Fibroblast of lung (primary cell): ENCODE results near the gene MTMR3. TPM values are rescaled to one million over a fixed set of nuclear protein-coding genes. Genes with fewer than 3 reads are reported as not detected.
"Not testable (repeated sequence)": the region's sequence is repeated elsewhere in the genome, so short reads cannot be mapped to it uniquely, and the experiment has no call there.

Source experiments
- DNase-seq, 2 donors: peaks; one replicate each; pipeline versions ENCODE4 v3.0.0 to v3.0.0-alpha.2; 2010; ENCODE audit warnings: low read depth in 2 of 2
- H2AFZ ChIP-seq: 2 replicates; pipeline ENCODE4 v1.5.1; 2012; ENCODE audit warnings: low read length, control low read depth, inconsistent platforms
- H3K27ac ChIP-seq: 2 replicates; pipeline ENCODE4 v1.5.1; 2011; ENCODE audit warnings: low read length, control low read depth; ENCODE audit not compliant: insufficient read depth
- H3K27me3 ChIP-seq: 2 replicates; pipeline ENCODE4 v1.5.1; 2011; ENCODE audit warnings: mild to moderate bottlenecking, low read length; ENCODE audit not compliant: control insufficient read depth, insufficient read depth
- H3K36me3 ChIP-seq: 2 replicates; pipeline ENCODE4 v1.5.1; 2011; ENCODE audit warnings: low read length; ENCODE audit not compliant: control insufficient read depth, insufficient read depth
- H3K4me1 ChIP-seq: 2 replicates; pipeline ENCODE4 v1.5.1; 2011; ENCODE audit warnings: low read length; ENCODE audit not compliant: control insufficient read depth, insufficient read depth; ENCODE audit errors: extremely low read depth
- H3K4me2 ChIP-seq: 2 replicates; pipeline ENCODE4 v1.5.1; 2011; ENCODE audit warnings: low read length, control low read depth; ENCODE audit not compliant: insufficient read depth; ENCODE audit errors: extremely low read depth
- H3K4me3 ChIP-seq, 4 experiments: fragments of 200-600 bp in 1 of 4; sonication (generic) in 1 of 4; replicated peaks in 1 of 4; 2 replicates each; pipeline ENCODE4 v1.5.1; 2011 to 2016; ENCODE audit warnings: low read length in 4 of 4, low read depth in 3 of 4, mild to moderate bottlenecking in 3 of 4, control low read depth in 2 of 4, inconsistent platforms in 1 of 4, mixed read lengths in 1 of 4; ENCODE audit not compliant: insufficient read depth in 1 of 4; ENCODE audit errors: control extremely low read depth in 1 of 4
- H3K79me2 ChIP-seq: 2 replicates; pipeline ENCODE4 v1.5.1; 2012; ENCODE audit warnings: mild to moderate bottlenecking, low read length, inconsistent platforms; ENCODE audit not compliant: control insufficient read depth, insufficient read depth
- H3K9ac ChIP-seq: 2 replicates; pipeline ENCODE4 v1.5.1; 2011; ENCODE audit warnings: mild to moderate bottlenecking, low read length, control low read depth; ENCODE audit not compliant: insufficient read depth
- H3K9me3 ChIP-seq: 2 replicates; pipeline ENCODE4 v1.5.1; 2012; ENCODE audit warnings: low read depth, low read length; ENCODE audit not compliant: control insufficient read depth, insufficient read depth
- H4K20me1 ChIP-seq: 2 replicates; pipeline ENCODE4 v1.5.1; 2011; ENCODE audit warnings: low read length; ENCODE audit not compliant: control insufficient read depth, insufficient read depth; ENCODE audit errors: extremely low read depth
- EZH2 ChIP-seq: IDR thresholded peaks from 2 replicates; pipeline ENCODE4 v1.5.1; 2012; ENCODE audit warnings: low read length, control low read depth, mild to moderate bottlenecking; ENCODE audit errors: missing control alignments
- polyA plus RNA-seq, 2 donors: library from polyadenylated mRNA; depleted of rRNA in 1 of 2; stranded (reverse) in 1 of 2; unstranded in 1 of 2; fragments of >200 nt; gene quantifications; 2 replicates each; pipeline ENCODE4 v1.2.1, GENCODE V29; 2011 to 2012; ENCODE audit warnings: missing spikeins in 1 of 2
- total RNA-seq: library from RNA; depleted of rRNA; stranded (reverse); fragments of >200 nt; gene quantifications from 2 replicates; pipeline ENCODE4 v1.2.1, GENCODE V29; 2014
- TF ChIP-seq, protein P1 (sequence below), 2 donors: IDR thresholded peaks in 1 of 2; conservative IDR thresholded peaks in 1 of 2; 1 replicate in 1 of 2; 2 replicates in 1 of 2; pipeline ENCODE4 v1.5.1; 2011 to 2012; ENCODE audit warnings: low read length in 2 of 2, control low read depth in 1 of 2, inconsistent platforms in 1 of 2, low read depth in 1 of 2, mild to moderate bottlenecking in 1 of 2

Gene MTMR3
- total and polyA plus RNA-seq, 2 donors (not counting 1 experiment from before 2014, with no cell fraction given) = 15.0 to 31.2 TPM

DNA sequence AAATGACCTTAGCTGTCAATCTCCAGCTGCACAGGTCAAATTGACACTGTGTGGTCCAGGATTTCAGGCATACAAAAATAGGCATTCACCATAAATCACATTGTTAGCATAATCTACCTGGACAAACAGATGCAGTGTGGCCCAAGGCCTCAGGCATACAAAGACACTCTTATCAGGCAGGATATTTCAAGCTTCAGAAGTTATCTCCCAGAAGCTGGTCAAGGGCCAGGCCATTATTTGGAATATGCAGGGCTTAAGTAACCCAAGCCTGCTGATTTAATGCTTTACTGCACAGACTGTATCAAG is 171.7 kb downstream of the MTMR3 start:
- H3K9ac ChIP-seq = no peak overlapping the region
- no peaks in the 10 kb centered on the region for H3K27me3 ChIP-seq
- TF ChIP-seq, protein P1, sequence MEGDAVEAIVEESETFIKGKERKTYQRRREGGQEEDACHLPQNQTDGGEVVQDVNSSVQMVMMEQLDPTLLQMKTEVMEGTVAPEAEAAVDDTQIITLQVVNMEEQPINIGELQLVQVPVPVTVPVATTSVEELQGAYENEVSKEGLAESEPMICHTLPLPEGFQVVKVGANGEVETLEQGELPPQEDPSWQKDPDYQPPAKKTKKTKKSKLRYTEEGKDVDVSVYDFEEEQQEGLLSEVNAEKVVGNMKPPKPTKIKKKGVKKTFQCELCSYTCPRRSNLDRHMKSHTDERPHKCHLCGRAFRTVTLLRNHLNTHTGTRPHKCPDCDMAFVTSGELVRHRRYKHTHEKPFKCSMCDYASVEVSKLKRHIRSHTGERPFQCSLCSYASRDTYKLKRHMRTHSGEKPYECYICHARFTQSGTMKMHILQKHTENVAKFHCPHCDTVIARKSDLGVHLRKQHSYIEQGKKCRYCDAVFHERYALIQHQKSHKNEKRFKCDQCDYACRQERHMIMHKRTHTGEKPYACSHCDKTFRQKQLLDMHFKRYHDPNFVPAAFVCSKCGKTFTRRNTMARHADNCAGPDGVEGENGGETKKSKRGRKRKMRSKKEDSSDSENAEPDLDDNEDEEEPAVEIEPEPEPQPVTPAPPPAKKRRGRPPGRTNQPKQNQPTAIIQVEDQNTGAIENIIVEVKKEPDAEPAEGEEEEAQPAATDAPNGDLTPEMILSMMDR (conservative IDR thresholded peaks at IDR 0.05 in 1 of 2, IDR thresholded peaks at IDR 0.05 in 1 of 2; ENCODE audit: low read depth in 1 of 2, low read length in 2 of 2) = no peak
- no peak for TF ChIP-seq EZH2
- H4K20me1 ChIP-seq = no peaks in the 10 kb centered on the region
- H3K4me2 ChIP-seq = no peak overlapping the region
- no peak overlapping the region for H2AFZ ChIP-seq
- no peak overlapping the region for H3K27ac ChIP-seq
- DNase-seq = no peak
- no peaks in the 10 kb centered on the region for H3K4me1 ChIP-seq
- H3K36me3 ChIP-seq = no peaks in the 10 kb centered on the region
- H3K4me3 ChIP-seq = no peak overlapping the region
- no peaks in the 10 kb centered on the region for H3K79me2 ChIP-seq
- H3K9me3 ChIP-seq = no peaks in the 10 kb centered on the region

DNA sequence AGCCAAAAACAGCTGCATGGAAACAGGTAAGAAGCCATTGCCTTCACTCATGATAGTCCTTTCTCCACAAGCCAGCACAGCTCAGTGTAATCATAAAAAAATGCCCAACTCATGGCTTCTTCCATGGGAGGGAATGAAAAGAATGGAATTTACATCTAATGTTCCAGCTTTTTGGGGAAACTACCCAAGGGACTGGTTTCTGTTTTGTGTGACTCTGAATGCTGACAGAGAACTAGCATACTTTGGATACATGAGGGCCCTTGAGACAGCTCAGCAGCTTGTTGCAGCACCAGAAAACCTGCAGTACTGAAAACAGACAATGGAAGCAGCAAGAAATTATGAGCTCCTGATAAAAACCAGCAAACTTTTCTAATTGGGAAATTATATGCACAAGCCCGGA is 173.0 kb downstream of the MTMR3 start:
- no peak overlapping the region for H3K9ac ChIP-seq
- no peaks in the 10 kb centered on the region for H3K27me3 ChIP-seq
- H2AFZ ChIP-seq = no peak overlapping the region
- no peaks in the 10 kb centered on the region for H3K79me2 ChIP-seq
- H3K4me1 ChIP-seq = no peaks in the 10 kb centered on the region
- no peak overlapping the region for H3K4me3 ChIP-seq
- H3K36me3 ChIP-seq = no peaks in the 10 kb centered on the region
- no peak for DNase-seq
- H3K4me2 ChIP-seq = no peak overlapping the region
- no peaks in the 10 kb centered on the region for H4K20me1 ChIP-seq
- no peak for TF ChIP-seq EZH2
- TF ChIP-seq, protein P1 (conservative IDR thresholded peaks at IDR 0.05 in 1 of 2, IDR thresholded peaks at IDR 0.05 in 1 of 2; ENCODE audit: low read depth in 1 of 2, low read length in 2 of 2) = no peak
- no peaks in the 10 kb centered on the region for H3K9me3 ChIP-seq
- H3K27ac ChIP-seq = no peak overlapping the region

DNA sequence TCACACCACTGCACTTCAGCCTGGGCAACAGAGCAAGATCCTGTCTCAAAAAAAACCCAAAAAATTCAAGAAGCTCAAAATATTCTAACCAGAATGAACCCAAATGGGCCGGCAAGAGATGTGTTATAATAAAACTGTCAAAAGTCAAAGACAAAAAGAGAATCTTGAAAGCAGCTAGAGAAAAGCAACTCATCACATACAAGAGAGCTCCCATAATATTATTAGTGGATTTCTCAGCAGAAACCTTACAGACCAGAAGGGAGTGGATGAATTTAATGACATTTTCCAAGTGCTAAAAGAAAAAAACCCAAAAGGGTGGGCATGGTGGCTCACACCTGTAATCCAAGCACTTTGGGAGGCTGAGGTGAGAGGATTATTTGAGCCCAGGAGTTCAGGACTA is 174.4 kb downstream of the MTMR3 start:
- Histone ChIP-seq H3K27me3 (no peaks in the 10 kb centered on the region), H3K4me2 (no peak overlapping the region), H3K79me2 (no peaks in the 10 kb centered on the region), H3K36me3 (no peaks in the 10 kb centered on the region), H3K4me1 (no peaks in the 10 kb centered on the region), H3K4me3 (no peak overlapping the region), H3K9me3 (no peaks in the 10 kb centered on the region), H4K20me1 (no peaks in the 10 kb centered on the region), H3K9ac (no peak overlapping the region), H3K27ac (no peak overlapping the region), H2AFZ (no peak overlapping the region)
- no peak for DNase-seq
- no peak for TF ChIP-seq EZH2
- TF ChIP-seq, protein P1 (conservative IDR thresholded peaks at IDR 0.05 in 1 of 2, IDR thresholded peaks at IDR 0.05 in 1 of 2; ENCODE audit: low read depth in 1 of 2, low read length in 2 of 2) = no peak

DNA sequence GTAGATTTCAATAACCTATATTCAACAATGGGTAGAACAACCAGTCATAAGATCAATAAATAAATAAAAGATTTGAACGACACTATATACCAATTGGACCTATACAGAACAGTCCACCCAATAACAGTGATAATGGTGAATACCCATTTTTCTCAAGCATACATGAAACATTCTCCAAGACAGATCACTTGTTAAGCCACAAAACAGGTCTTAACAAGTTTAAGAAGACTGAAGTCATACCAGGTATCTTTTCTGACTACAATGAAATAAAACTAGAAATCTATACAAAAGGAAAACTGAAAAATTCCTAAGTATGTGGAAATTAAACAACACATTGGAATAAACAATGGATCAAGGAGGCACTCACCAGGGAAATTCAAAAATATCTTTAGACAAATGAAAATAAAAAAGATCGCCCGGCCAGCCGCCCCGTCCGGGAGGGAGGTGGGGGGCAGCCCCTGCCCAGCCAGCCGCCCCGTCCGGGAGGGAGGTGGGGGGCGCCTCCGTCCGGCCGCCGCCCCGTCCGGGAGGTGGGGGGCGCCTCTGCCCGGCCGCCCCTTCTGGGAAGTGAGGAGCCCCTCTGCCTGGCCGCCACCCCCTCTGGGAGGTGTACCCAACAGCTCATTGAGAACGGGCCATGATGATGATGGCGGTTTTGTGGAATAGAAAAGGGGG is 176.5 kb downstream of the MTMR3 start:
- not testable (repeated sequence) for H3K4me2 ChIP-seq, H3K4me1 ChIP-seq, H2AFZ ChIP-seq, H3K27me3 ChIP-seq, H3K36me3 ChIP-seq, H3K4me3 ChIP-seq, DNase-seq, H3K79me2 ChIP-seq, H3K27ac ChIP-seq, H3K9ac ChIP-seq, H3K9me3 ChIP-seq, H4K20me1 ChIP-seq

DNA sequence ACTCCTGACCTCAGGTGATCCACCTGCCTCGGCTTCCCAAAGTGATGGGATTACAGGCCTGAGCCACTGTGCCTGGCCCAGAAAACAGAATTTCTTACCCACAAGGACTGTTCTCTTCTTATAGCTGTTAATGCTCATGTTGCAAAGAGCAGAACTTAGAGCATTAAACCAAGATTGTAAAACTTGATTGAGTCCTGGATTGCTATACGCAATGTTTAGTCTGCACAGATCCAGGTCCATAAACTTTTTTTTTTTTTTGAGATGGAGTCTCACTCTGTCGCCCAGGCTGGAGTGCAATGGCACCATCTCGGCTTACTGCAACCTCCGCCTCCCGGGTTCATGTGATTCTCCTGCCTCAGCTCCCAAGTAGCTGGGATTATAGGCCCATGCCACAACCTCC is 178.1 kb downstream of the MTMR3 start:
- not testable (repeated sequence) for H3K36me3 ChIP-seq, H3K79me2 ChIP-seq, H3K4me3 ChIP-seq, H3K27me3 ChIP-seq, H3K9ac ChIP-seq, H3K4me1 ChIP-seq, DNase-seq, H2AFZ ChIP-seq, H3K27ac ChIP-seq, H3K9me3 ChIP-seq, H3K4me2 ChIP-seq, H4K20me1 ChIP-seq
